Upper lobe of left lung (tissue), 6 donors: ENCODE data around the gene SLC38A3. TPM values are rescaled to one million over a fixed set of nuclear protein-coding genes. Genes with fewer than 3 reads are reported as not detected.

ENCODE experiments used
- ATAC-seq, 2 donors: fragments of 200-7000 bp; cut with Tn5 transposase; one replicate each; pipeline ENCODE4 v1.9.1; 2022; ENCODE audit warnings: mild to moderate bottlenecking in 2 of 2, moderate library complexity in 2 of 2; ENCODE audit not compliant: low FRiP score in 2 of 2
- DNase-seq, 2 donors: peaks; one replicate each; pipeline ENCODE4 v3.0.0-alpha.2; 2019 to 2020
- H3K27ac ChIP-seq, 4 donors: fragments of 200-600 bp; sonication (generic); one replicate each; pipeline ENCODE4 v1.5.1; 2016 to 2019
- H3K27me3 ChIP-seq, 4 donors: fragments of 200-600 bp; sonication (generic); one replicate each; pipeline ENCODE4 v1.5.1; 2017 to 2019
- H3K36me3 ChIP-seq, 4 donors: fragments of 200-600 bp; sonication (generic); one replicate each; pipeline ENCODE4 v1.5.1; 2016 to 2019
- H3K4me1 ChIP-seq, 4 donors: fragments of 200-600 bp; sonication (generic); one replicate each; pipeline ENCODE4 v1.5.1; 2018 to 2019
- H3K4me3 ChIP-seq, 4 donors: fragments of 200-600 bp; sonication (generic); one replicate each; pipeline ENCODE4 v1.5.1; 2017 to 2019; ENCODE audit warnings: mild to moderate bottlenecking in 2 of 4, moderate library complexity in 1 of 4
- H3K9me3 ChIP-seq, 4 donors: fragments of 200-600 bp; sonication (generic); one replicate each; pipeline ENCODE4 v1.5.1; 2018 to 2019
- EP300 ChIP-seq, 4 donors: sonication (generic); formaldehyde crosslinking; IDR thresholded peaks; one replicate each; pipeline ENCODE4 v1.5.1; 2017; ENCODE audit warnings: antibody characterized with exemption in 4 of 4, control low read depth in 2 of 4
- POLR2A ChIP-seq, 4 donors: fragments of 450-650 bp; IDR thresholded peaks; one replicate each; pipeline ENCODE4 v1.5.1; 2016 to 2017; ENCODE audit warnings: antibody characterized with exemption in 4 of 4, mild to moderate bottlenecking in 2 of 4
- POLR2AphosphoS5 ChIP-seq, 2 donors: sonication (generic); formaldehyde crosslinking; IDR thresholded peaks; one replicate each; pipeline ENCODE4 v1.5.1; 2017; ENCODE audit warnings: antibody characterized with exemption in 2 of 2
- WGBS, 2 donors: methylation state at CpG; one replicate each; pipeline ENCODE4 v1.1.5; 2017 to 2018; 5-methylcytosine and 5-hydroxymethylcytosine counted together
- total RNA-seq, 6 donors: library from RNA; depleted of rRNA in 4 of 6; stranded (reverse); fragments of >200 nt in 4 of 6; gene quantifications; one replicate each; pipeline versions ENCODE4 v1.1.0 to v1.2.1, GENCODE V29; 2016 to 2021
- TF ChIP-seq, protein P1 (sequence below), 6 experiments: fragments of 450-650 bp in 4 of 6; fragments of 200-600 bp in 2 of 6; sonication (generic) in 2 of 6; IDR thresholded peaks; one replicate each; pipeline ENCODE4 v1.5.1; 2016 to 2019; ENCODE audit warnings: antibody characterized with exemption in 6 of 6
- donor health status: DM: no; HTN: no; CAD: no; lungs with moderate emphysema.
- donor health status: DM: no; HTN: yes; CAD: no; lungs with severe emphysema.

SLC38A3 gene
- total RNA-seq, 6 donors from 2014 or later, result 0.15 to 0.17 TPM; not detected in 4

DNA sequence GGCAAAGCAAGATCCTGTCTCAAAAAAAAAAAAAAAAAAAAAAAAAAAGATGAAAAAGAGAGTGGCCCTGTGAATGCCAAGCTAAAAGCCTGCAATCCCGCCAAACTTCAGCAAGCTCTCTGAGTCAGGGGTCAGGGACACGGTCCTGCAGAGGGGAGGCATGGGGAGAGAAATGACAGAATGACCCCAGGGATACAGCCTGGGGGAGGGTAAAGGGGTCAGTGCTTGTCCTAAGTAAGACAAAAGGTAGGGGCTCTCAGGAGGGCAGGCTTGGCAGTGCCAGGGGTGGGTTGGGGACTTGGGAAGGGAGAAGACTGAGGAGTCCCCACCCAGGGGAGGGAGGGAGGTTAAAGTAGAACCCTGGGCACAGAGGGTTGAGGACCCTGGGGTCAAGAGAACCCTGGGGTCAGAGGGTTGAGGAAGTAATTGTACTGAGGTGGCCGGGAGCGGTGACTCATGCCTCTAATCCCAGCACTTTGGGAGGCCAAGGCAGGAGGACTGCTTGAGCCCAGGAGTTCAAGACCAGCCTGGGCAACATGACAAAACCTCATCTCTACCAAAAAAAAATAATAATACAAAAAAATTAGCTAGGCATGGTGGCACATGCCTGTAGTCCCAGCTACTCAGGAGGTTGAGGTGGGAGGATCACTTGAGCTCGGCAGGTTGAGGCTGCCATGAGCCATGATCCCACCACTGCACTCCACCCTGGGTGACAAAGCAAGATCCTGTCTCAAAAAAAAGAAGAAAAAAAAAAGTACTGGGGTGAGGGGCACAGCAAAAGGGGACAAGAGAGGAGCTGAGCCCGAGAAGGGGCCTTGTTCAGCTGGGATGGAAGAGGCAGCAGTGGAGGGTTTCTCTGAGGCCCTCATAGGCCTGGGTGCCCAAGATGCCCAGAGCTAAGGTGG, 58.7 kb downstream of the SLC38A3 start:
- Histone ChIP-seq H3K4me3 (no peak overlapping the region), H3K4me1 (peaks cover 66 to 86% (median 79%) of the 10 kb centered on the region in 4 donors), H3K27me3 (no peaks in the 10 kb centered on the region), H3K36me3 (peaks cover 0 to 8% (median 2%) of the 10 kb centered on the region in 4 donors), H3K27ac (peak overlapping the region; percentile 84 to 98 (median 96)), H3K9me3 (no peaks in the 10 kb centered on the region)
- ATAC-seq, result no peak
- no peak for TF ChIP-seq POLR2A (IDR thresholded peaks at IDR 0.05)
- no peak for DNase-seq
- WGBS, 2 donors, result 55 to 64% methylated on average over 6 of the region's 6 CpGs

- 34 to 44% methylated on average over 4 to 7 of the region's 7 CpGs for WGBS, 2 donors
- Histone ChIP-seq H3K27ac (peak overlapping the region; percentile 84 to 98 (median 96)), H3K36me3 (peaks cover 0 to under 1% (median under 1%) of the 10 kb centered on the region in 4 donors), H3K27me3 (no peaks in the 10 kb centered on the region), H3K4me3 (no peak overlapping the region), H3K4me1 (peaks cover 68 to 86% (median 81%) of the 10 kb centered on the region in 4 donors), H3K9me3 (no peaks in the 10 kb centered on the region)
- ATAC-seq (peak; percentile 77 to 84), DNase-seq (peak; percentile 85 to 87)
- peak in 1 of 4 donors; percentile 54 for TF ChIP-seq EP300 (IDR thresholded peaks at IDR 0.05)
- TF ChIP-seq POLR2AphosphoS5 (IDR thresholded peaks at IDR 0.05), result peak in 1 of 2 donors; percentile 26
- no peak for TF ChIP-seq POLR2A (IDR thresholded peaks at IDR 0.05)
- TF ChIP-seq, protein P1, sequence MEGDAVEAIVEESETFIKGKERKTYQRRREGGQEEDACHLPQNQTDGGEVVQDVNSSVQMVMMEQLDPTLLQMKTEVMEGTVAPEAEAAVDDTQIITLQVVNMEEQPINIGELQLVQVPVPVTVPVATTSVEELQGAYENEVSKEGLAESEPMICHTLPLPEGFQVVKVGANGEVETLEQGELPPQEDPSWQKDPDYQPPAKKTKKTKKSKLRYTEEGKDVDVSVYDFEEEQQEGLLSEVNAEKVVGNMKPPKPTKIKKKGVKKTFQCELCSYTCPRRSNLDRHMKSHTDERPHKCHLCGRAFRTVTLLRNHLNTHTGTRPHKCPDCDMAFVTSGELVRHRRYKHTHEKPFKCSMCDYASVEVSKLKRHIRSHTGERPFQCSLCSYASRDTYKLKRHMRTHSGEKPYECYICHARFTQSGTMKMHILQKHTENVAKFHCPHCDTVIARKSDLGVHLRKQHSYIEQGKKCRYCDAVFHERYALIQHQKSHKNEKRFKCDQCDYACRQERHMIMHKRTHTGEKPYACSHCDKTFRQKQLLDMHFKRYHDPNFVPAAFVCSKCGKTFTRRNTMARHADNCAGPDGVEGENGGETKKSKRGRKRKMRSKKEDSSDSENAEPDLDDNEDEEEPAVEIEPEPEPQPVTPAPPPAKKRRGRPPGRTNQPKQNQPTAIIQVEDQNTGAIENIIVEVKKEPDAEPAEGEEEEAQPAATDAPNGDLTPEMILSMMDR (IDR thresholded peaks at IDR 0.05), result peak in 1 of 6 experiments; percentile 22
Measured at GRCh38 chr3:50264383-50264963, 59.4 kb downstream of the SLC38A3 start.

DNA sequence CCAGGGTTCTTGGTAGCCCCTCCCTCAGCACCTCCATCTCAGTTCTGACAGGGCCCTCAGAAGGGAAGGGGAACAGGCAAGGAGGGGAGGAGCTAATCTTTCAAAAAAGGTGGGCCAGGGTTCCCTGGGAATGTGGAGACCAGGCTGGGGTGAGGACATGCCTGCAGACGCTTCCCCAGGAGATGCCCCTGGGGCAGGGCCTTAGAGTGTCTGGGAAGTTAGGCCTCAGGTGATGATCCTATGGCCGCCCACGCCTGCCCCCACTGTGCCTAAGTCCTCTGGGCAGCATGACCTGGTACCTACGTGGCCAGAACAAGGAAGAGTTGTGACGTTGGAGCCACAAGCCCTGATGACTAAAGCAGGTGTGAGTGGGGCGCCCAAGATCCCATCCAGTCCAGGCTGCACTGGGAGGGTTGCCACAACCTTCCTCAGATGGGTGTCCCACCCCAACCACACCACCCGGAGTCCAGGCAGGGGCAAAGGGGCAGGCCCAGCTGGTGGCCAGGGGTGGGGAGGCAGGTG, 60.0 kb downstream of the SLC38A3 start:
- ATAC-seq (peak in 1 of 2 donors; percentile 0), DNase-seq (peak in 1 of 2 donors; percentile 48)
- Histone ChIP-seq H3K36me3 (no peaks in the 10 kb centered on the region), H3K9me3 (no peaks in the 10 kb centered on the region), H3K27me3 (no peaks in the 10 kb centered on the region), H3K27ac (peak overlapping the region; percentile 84 to 98 (median 96)), H3K4me3 (peak overlapping the region in 1 of 4 donors; percentile 57), H3K4me1 (peaks cover 69 to 85% (median 79%) of the 10 kb centered on the region in 4 donors)
- TF ChIP-seq EP300 (IDR thresholded peaks at IDR 0.05) (no peak), POLR2AphosphoS5 (IDR thresholded peaks at IDR 0.05) (peak; percentile 5 to 30), POLR2A (IDR thresholded peaks at IDR 0.05) (peak in 2 of 4 donors; percentile 29 to 69)
- 79 to 83% methylated on average over 1 to 2 of the region's 7 CpGs for WGBS, 2 donors

GRCh38 chr3:50265571-50265970, 60.5 kb downstream of the SLC38A3 start:
- Histone ChIP-seq H3K4me3 (peak overlapping the region in 1 of 4 donors; percentile 57), H3K4me1 (peaks cover 71 to 83% (median 75%) of the 10 kb centered on the region in 4 donors), H3K9me3 (no peaks in the 10 kb centered on the region), H3K27ac (peak overlapping the region; percentile 84 to 98 (median 96)), H3K36me3 (no peaks in the 10 kb centered on the region), H3K27me3 (no peaks in the 10 kb centered on the region)
- no peak for DNase-seq
- TF ChIP-seq POLR2AphosphoS5 (IDR thresholded peaks at IDR 0.05) (no peak), POLR2A (IDR thresholded peaks at IDR 0.05) (no peak), EP300 (IDR thresholded peaks at IDR 0.05) (no peak)
- TF ChIP-seq, protein P1 (IDR thresholded peaks at IDR 0.05), result no peak
- 67% methylated on average over 1 of the region's 1 CpG; no CpG with 5 or more reads in 1 of the 2 donors for WGBS, 2 donors
- no peak for ATAC-seq

GRCh38 chr3:50266017-50266416, 60.9 kb downstream of the SLC38A3 start:
- H3K9me3 ChIP-seq, result no peaks in the 10 kb centered on the region
- H3K27ac ChIP-seq, result peak overlapping the region; percentile 84 to 98 (median 96)
- ATAC-seq (no peak), DNase-seq (no peak)
- TF ChIP-seq, protein P1 (IDR thresholded peaks at IDR 0.05), result no peak
- TF ChIP-seq POLR2AphosphoS5 (IDR thresholded peaks at IDR 0.05) (no peak), EP300 (IDR thresholded peaks at IDR 0.05) (no peak), POLR2A (IDR thresholded peaks at IDR 0.05) (peak in 1 of 4 donors; percentile 23)
- H3K27me3 ChIP-seq, result no peaks in the 10 kb centered on the region
- H3K36me3 ChIP-seq, result no peaks in the 10 kb centered on the region
- H3K4me1 ChIP-seq, result peaks cover 67 to 81% (median 72%) of the 10 kb centered on the region in 4 donors
- WGBS, 2 donors, result 73 to 90% methylated on average over 4 to 6 of the region's 6 CpGs
- peak overlapping the region in 2 of 4 donors; percentile 54 to 57 for H3K4me3 ChIP-seq
